GM18507 (cell line): ENCODE measurements around the gene ANKRD10.

Experiments
- DNase-seq: peaks from one replicate; pipeline ENCODE4 v3.0.0; 2011; ENCODE audit warnings: low read depth; ENCODE audit not compliant: insufficient read length; ENCODE audit errors: extremely low spot score
- FAIRE-seq: peaks from 2 replicates; lab custom pipeline; 2011; peaks lifted over from hg19 to GRCh38; lab: Jason Lieb, UNC

ANKRD10 gene

GRCh38 chr13:110890279-110891165, 24.3 kb downstream of the ANKRD10 start:
- no peak for FAIRE-seq

DNA sequence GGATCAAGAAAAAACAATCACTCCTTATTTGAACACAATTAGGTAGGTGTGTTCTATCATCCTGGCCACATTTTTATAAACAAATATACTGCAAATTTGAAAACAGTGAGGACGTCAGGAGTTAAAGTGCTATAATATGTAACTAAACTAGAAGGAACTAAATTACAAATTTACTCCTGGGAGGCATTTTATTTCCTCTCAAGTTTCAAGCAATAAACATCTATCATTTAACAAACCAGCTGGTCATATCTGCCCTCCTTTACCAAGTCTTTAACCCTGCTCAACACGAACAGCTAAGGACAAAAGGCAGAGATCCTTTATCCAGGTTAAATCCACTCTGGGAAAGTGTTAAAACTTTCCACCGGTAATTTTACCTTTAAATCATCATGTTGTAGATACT, 26.5 kb downstream of the ANKRD10 start:
- FAIRE-seq (no peak), DNase-seq (no peak)

More at GRCh38 chr13:110890279-110891165, 24.3 kb downstream of the ANKRD10 start:
- DNase-seq = no peak

- FAIRE-seq (peak; percentile 12), DNase-seq (no peak)
Observed at GRCh38 chr13:110887597-110888333, 27.1 kb downstream of the ANKRD10 start.

- no peak for DNase-seq
- FAIRE-seq = no peak
Observed at GRCh38 chr13:110886870-110887596, 27.8 kb downstream of the ANKRD10 start.

DNA sequence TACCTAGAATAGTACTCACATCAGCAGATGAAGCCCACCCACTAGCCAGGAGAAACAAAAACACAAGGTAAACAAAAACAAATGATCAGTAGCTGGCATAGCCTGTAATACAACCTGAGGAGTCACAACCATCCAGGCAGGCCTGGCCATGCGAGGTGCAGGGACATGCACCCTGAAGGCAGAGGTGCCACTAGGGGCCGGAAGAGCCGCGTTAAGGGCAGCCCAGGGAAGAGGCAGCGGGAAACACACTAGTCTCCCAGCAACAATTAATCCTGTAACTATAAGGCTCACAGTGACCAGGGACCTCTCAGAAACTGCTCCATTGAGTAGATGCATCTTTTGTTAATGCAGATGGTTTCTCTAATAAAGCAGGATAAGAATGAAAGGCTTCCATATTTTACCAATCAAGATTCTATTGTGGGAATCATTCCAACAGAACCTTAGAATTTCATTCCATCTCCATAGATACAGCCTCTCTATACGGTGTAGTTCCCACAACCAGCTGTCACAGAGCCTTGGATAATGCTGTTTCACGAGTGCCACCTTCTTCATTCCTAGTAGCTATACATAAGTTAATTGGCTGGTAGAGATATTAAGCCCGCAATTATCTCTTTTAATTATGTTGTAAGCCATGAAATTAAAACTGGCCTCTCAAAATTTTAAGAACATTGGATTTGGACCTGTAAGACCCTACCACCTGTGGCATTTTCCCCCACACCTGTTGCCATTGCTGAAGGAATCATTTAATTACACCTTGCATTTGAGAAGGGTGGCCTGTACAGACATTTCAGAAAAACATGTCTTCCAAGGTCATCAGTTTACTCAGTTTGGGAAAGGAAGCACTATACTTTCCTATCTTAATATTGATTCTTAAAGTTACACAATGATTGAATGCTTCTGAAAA, 28.7 kb downstream of the ANKRD10 start:
- no peak for DNase-seq
- no peak for FAIRE-seq

GRCh38 chr13:110885516-110885915, 29.4 kb downstream of the ANKRD10 start:
- DNase-seq (no peak), FAIRE-seq (no peak)

- no peak for FAIRE-seq
Observed at GRCh38 chr13:110884517-110884916, 30.4 kb downstream of the ANKRD10 start.

GRCh38 chr13:110883542-110883941, 31.3 kb downstream of the ANKRD10 start:
- no peak for FAIRE-seq

More at GRCh38 chr13:110884517-110884916, 30.4 kb downstream of the ANKRD10 start:
- no peak for DNase-seq

GRCh38 chr13:110882972-110883371, 31.9 kb downstream of the ANKRD10 start:
- DNase-seq (no peak), FAIRE-seq (no peak)

More at GRCh38 chr13:110883542-110883941, 31.3 kb downstream of the ANKRD10 start:
- no peak for DNase-seq

DNA sequence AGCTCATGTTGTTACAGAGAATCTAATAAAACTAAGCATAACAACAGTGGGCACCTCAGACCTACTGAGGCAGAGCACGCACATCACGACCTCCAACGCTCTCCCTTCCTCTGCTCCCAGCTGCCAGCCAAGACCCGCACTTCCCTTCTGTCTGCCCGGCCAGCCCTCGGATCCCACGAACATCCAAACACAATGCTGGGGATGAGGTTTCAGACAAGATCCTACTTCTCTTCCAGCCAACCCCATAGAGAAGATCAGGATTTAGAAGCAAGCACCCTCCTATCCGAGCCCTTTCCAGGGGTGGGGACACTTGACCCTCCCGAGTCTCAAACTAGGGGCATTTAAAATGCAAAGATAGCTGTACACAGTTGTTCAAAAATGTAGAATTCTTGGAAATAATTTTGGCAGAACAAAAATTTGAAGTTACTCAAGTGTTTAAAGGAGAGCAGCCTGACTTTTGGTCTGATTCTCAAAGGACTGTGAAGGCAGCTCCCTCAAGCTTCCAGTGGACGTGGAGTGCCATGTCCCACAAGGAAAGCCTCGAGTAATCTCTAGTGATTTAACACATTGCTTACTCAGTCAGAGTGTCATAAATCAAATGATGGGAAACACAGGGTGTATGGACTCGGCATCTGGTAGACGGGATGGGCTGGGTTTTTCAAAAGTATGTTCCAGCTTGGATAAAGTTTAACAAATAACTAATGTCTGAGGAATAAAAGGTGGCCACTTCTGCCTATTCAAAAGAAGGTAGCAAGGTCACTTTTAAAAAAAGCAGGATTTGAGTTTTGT, 32.8 kb downstream of the ANKRD10 start:
- DNase-seq = no peak
- no peak for FAIRE-seq

- FAIRE-seq = no peak
- no peak for DNase-seq
Observed at GRCh38 chr13:110880627-110881026, 34.2 kb downstream of the ANKRD10 start.

DNA sequence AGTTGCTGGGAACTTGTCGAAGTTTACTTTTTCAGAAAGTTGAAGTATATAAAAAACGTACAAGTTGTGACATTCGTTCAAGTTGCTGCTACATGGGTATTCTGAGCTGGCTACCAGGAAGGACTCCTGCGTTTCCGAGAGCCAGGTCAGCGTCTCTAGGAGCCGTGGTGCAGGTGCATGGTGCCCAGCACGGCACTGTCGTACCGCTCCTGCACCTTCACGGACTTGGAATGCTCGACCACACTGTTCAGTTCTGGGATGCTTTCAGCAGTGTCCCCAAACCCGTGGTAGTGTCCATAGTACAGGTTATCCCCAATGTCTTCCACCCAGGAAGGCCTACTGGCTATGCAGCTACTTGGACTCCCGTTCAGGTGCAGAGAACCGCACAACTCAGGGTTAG, 35.4 kb downstream of the ANKRD10 start:
- DNase-seq = no peak
- FAIRE-seq = no peak

- no peak for DNase-seq
Observed at GRCh38 chr13:110877737-110878258, 37.1 kb downstream of the ANKRD10 start.

GRCh38 chr13:110876609-110877008, 38.3 kb downstream of the ANKRD10 start:
- FAIRE-seq (no peak), DNase-seq (no peak)

More at GRCh38 chr13:110877737-110878258, 37.1 kb downstream of the ANKRD10 start:
- no peak for FAIRE-seq

DNA sequence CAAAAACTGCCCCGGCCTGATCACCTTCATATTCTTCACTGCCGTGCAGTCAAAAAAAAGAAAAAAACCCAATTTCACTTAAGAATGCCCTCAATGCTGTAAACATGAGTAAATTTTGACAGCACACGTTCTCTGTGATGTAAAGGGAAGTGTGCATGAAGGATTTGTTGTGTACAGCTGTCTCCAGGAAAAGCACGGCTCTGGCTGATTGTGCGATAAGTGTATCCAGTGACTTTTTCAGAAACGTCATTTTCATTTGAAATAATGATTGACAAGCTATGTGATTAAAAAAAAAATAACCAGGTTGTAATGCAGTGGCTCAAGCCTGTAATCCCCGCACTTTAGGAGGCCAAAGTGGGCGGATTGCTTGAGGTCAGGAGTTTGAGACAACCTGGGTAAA, 39.6 kb downstream of the ANKRD10 start:
- FAIRE-seq (no peak), DNase-seq (no peak)

- FAIRE-seq (peak; percentile 42), DNase-seq (peak; percentile 47)
Observed at GRCh38 chr13:110874508-110874960, 40.3 kb downstream of the ANKRD10 start.

- FAIRE-seq (no peak), DNase-seq (no peak)
Observed at GRCh38 chr13:110873639-110874507, 41.0 kb downstream of the ANKRD10 start.
